CD14-positive monocyte (primary cell): ENCODE results near the gene PTGDR. TPM values are rescaled to one million over a fixed set of nuclear protein-coding genes. Genes with fewer than 3 reads are reported as not detected.
A peak's percentile ranks its signal among the peaks of the same experiment; 100 is the strongest.

ENCODE experiments used
- DNase-seq, 3 donors: peaks; one replicate each; pipeline ENCODE4 v3.0.0-alpha.2; 2011 to 2022
- H2AFZ ChIP-seq: 2 replicates; pipeline ENCODE4 v1.6.0; 2012; ENCODE audit warnings: mild to moderate bottlenecking, low read depth, low read length, inconsistent platforms; ENCODE audit not compliant: insufficient read depth, poor library complexity, severe bottlenecking
- H3K27ac ChIP-seq, 2 donors: 1 replicate in 1 of 2; 2 replicates in 1 of 2; pipeline ENCODE4 v1.5.1; 2012 to 2013; ENCODE audit warnings: low read length in 2 of 2, control low read depth in 1 of 2, inconsistent platforms in 1 of 2, low read depth in 1 of 2, mild to moderate bottlenecking in 1 of 2
- H3K27me3 ChIP-seq, 2 donors: one replicate each; pipeline versions ENCODE4 v1.6.0 to v1.6.1; 2011 to 2013; ENCODE audit warnings: low read length in 2 of 2; ENCODE audit not compliant: control insufficient read depth in 2 of 2, insufficient read depth in 2 of 2
- H3K36me3 ChIP-seq, 2 donors: replicated peaks in 1 of 2; 1 replicate in 1 of 2; 2 replicates in 1 of 2; pipeline versions ENCODE4 v1.5.1 to v1.6.1; 2012 to 2013; ENCODE audit warnings: low read length in 2 of 2, control low read depth in 1 of 2, inconsistent platforms in 1 of 2, mild to moderate bottlenecking in 1 of 2; ENCODE audit not compliant: insufficient read depth in 2 of 2, control insufficient read depth in 1 of 2
- H3K4me1 ChIP-seq, 2 donors: 1 replicate in 1 of 2; 2 replicates in 1 of 2; pipeline versions ENCODE4 v1.5.1 to v1.6.1; 2012 to 2013; ENCODE audit warnings: low read length in 2 of 2, control low read depth in 1 of 2, inconsistent platforms in 1 of 2, mild to moderate bottlenecking in 1 of 2, moderate library complexity in 1 of 2; ENCODE audit not compliant: insufficient read depth in 2 of 2, control insufficient read depth in 1 of 2
- H3K4me2 ChIP-seq: replicated peaks from 2 replicates; pipeline ENCODE3; 2012; ENCODE audit warnings: low read length, moderate library complexity, mild to moderate bottlenecking; ENCODE audit not compliant: poor library complexity, severe bottlenecking; ENCODE audit errors: extremely low read depth
- H3K4me3 ChIP-seq, 3 experiments: fragments of 200-600 bp in 1 of 3; sonication (generic) in 1 of 3; replicated peaks in 1 of 3; 1 replicate in 2 of 3; 2 replicates in 1 of 3; pipeline ENCODE4 v1.5.1; 2011 to 2013; ENCODE audit warnings: low read length in 3 of 3, mild to moderate bottlenecking in 3 of 3, control low read depth in 2 of 3, low read depth in 2 of 3, inconsistent platforms in 1 of 3, moderate library complexity in 1 of 3
- H3K79me2 ChIP-seq: 2 replicates; pipeline ENCODE4 v1.6.0; 2012; ENCODE audit warnings: mild to moderate bottlenecking, control low read depth, inconsistent platforms, low read length, moderate library complexity; ENCODE audit not compliant: insufficient read depth
- H3K9ac ChIP-seq: 2 replicates; pipeline ENCODE4 v1.6.0; 2017; ENCODE audit warnings: low read length, mild to moderate bottlenecking; ENCODE audit not compliant: insufficient read depth, poor library complexity, severe bottlenecking
- H3K9me3 ChIP-seq, 2 donors: replicated peaks in 1 of 2; 1 replicate in 1 of 2; 2 replicates in 1 of 2; pipeline versions ENCODE4 v1.5.1 to v1.6.1; 2012 to 2013; ENCODE audit warnings: low read length in 2 of 2, control low read depth in 1 of 2; ENCODE audit not compliant: control insufficient read depth in 1 of 2, insufficient read depth in 1 of 2
- H4K20me1 ChIP-seq: 2 replicates; pipeline ENCODE4 v1.6.0; 2012; ENCODE audit warnings: mild to moderate bottlenecking, low read length, control low read depth, moderate library complexity; ENCODE audit not compliant: insufficient read depth
- H3K27ac Mint-ChIP-seq, 7 donors: one replicate each; pipeline ENCODE4 v1.8.0; 2020; ENCODE audit warnings: mild to moderate bottlenecking in 7 of 7, mixed read lengths in 7 of 7, moderate library complexity in 6 of 7, inconsistent platforms in 2 of 7
- H3K27me3 Mint-ChIP-seq, 3 donors: one replicate each; pipeline ENCODE4 v1.8.0; 2021 to 2022; ENCODE audit warnings: low read depth in 3 of 3, mild to moderate bottlenecking in 3 of 3, mixed read lengths in 3 of 3, moderate library complexity in 3 of 3, inconsistent platforms in 1 of 3
- H3K36me3 Mint-ChIP-seq, 2 donors: one replicate each; pipeline ENCODE4 v1.8.0; 2020; ENCODE audit warnings: mixed read lengths in 2 of 2, inconsistent platforms in 1 of 2, mild to moderate bottlenecking in 1 of 2
- H3K4me1 Mint-ChIP-seq: one replicate; pipeline ENCODE4 v1.8.0; 2020; ENCODE audit warnings: mild to moderate bottlenecking, mixed read lengths
- H3K4me3 Mint-ChIP-seq, 2 donors: one replicate each; pipeline ENCODE4 v1.8.0; 2020; ENCODE audit warnings: mild to moderate bottlenecking in 2 of 2, mixed read lengths in 2 of 2, moderate library complexity in 1 of 2
- H3K9me3 Mint-ChIP-seq, 7 donors: one replicate each; pipeline ENCODE4 v1.8.0; 2020 to 2022; ENCODE audit warnings: mixed read lengths in 7 of 7, mild to moderate bottlenecking in 6 of 7, moderate library complexity in 6 of 7, inconsistent platforms in 2 of 7
- WGBS: methylation state at CpG from one replicate; pipeline ENCODE4 v1.1.5; 2013; ENCODE audit warnings: missing lambda C conversion rate; ENCODE audit not compliant: insufficient coverage; 5-methylcytosine and 5-hydroxymethylcytosine counted together
- intact Hi-C, 2 donors: fragments of 100-400 bp; cut with micrococcal nuclease; formaldehyde crosslinking; loops; one replicate each; pipeline versions ENCODE4 v1.15.0 to v1.15.1; 2023
- polyA minus RNA-seq: library from RNA; depleted of rRNA, polyadenylated mRNA; stranded (reverse); fragments of >200 nt; gene quantifications from 2 replicates; pipeline ENCODE4 v1.2.3, GENCODE V29; 2012
- polyA plus RNA-seq, 3 donors: library from polyadenylated mRNA; depleted of rRNA in 1 of 3; unstranded in 2 of 3; stranded (reverse) in 1 of 3; fragments of 300-500 nt in 2 of 3; fragments of >200 nt in 1 of 3; fragmentation: Illumina TruSeq in 2 of 3; gene quantifications; 1 replicate in 2 of 3; 2 replicates in 1 of 3; pipeline ENCODE4 v1.2.3, GENCODE V29; 2012 to 2021
- total RNA-seq, 12 experiments: library from RNA in 1 of 12; stranded (reverse) in 1 of 12; fragments of 120-200 nt in 1 of 12; gene quantifications; one replicate each; pipeline ENCODE4 v1.2.4 and lab custom pipeline; 2013 to 2026; ENCODE audit warnings: mixed read lengths in 6 of 12, inconsistent platforms in 1 of 12
- TF ChIP-seq, protein P1 (sequence below): fragments of 200-600 bp; IDR thresholded peaks from one replicate; pipeline ENCODE4 v1.8.0; 2022; ENCODE audit warnings: antibody characterized with exemption, mild to moderate bottlenecking

The PTGDR gene, protein sequence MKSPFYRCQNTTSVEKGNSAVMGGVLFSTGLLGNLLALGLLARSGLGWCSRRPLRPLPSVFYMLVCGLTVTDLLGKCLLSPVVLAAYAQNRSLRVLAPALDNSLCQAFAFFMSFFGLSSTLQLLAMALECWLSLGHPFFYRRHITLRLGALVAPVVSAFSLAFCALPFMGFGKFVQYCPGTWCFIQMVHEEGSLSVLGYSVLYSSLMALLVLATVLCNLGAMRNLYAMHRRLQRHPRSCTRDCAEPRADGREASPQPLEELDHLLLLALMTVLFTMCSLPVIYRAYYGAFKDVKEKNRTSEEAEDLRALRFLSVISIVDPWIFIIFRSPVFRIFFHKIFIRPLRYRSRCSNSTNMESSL
- 0.02 TPM for total RNA-seq (2013)
- not detected for polyA plus RNA-seq
- polyA minus RNA-seq, result 0.14 and 0.48 TPM in 2 replicates
- total RNA-seq (lab: John Stamatoyannopoulos, UW), result 0 to 0.81 (median 0) reads per million in 11 experiments

DNA sequence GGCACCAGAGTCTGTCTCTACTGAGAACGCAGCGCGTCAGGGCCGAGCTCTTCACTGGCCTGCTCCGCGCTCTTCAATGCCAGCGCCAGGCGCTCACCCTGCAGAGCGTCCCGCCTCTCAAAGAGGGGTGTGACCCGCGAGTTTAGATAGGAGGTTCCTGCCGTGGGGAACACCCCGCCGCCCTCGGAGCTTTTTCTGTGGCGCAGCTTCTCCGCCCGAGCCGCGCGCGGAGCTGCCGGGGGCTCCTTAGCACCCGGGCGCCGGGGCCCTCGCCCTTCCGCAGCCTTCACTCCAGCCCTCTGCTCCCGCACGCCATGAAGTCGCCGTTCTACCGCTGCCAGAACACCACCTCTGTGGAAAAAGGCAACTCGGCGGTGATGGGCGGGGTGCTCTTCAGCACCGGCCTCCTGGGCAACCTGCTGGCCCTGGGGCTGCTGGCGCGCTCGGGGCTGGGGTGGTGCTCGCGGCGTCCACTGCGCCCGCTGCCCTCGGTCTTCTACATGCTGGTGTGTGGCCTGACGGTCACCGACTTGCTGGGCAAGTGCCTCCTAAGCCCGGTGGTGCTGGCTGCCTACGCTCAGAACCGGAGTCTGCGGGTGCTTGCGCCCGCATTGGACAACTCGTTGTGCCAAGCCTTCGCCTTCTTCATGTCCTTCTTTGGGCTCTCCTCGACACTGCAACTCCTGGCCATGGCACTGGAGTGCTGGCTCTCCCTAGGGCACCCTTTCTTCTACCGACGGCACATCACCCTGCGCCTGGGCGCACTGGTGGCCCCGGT is at the start of gene PTGDR:
Gene PTGDR (plus strand): TSS at position 198 of the 778 bp plus-strand sequence. CDS start 117 bp downstream, at position 315.
- H3K4me1 Mint-ChIP-seq, result peaks cover 32% of the 10 kb centered on the region
- peak within 1 kb of the TSS in 1 of 7 donors; percentile 54 for H3K27ac Mint-ChIP-seq

More for the DNA sequence above, at the start of gene PTGDR:
- DNase-seq, result no peak
- Histone ChIP-seq H3K27ac (no peak within 1 kb of the TSS), H3K4me1 (peaks cover 25 to 26% of the 10 kb centered on the region in 2 donors), H3K9me3 (peaks cover 0 to 25% of the 10 kb centered on the region in 2 donors), H3K4me2 (peak within 1 kb of the TSS; percentile 20), H3K9ac (no peak within 1 kb of the TSS), H3K79me2 (no peaks in the 10 kb centered on the region), H3K27me3 (peaks cover 78 to 96% of the 10 kb centered on the region in 2 donors), H2AFZ (no peak within 1 kb of the TSS), H3K36me3 (no peaks in the 10 kb centered on the region), H4K20me1 (no peaks in the 10 kb centered on the region), H3K4me3 (no peak within 1 kb of the TSS)
- intact Hi-C loops, result no loop called here
- TF ChIP-seq, protein P1, sequence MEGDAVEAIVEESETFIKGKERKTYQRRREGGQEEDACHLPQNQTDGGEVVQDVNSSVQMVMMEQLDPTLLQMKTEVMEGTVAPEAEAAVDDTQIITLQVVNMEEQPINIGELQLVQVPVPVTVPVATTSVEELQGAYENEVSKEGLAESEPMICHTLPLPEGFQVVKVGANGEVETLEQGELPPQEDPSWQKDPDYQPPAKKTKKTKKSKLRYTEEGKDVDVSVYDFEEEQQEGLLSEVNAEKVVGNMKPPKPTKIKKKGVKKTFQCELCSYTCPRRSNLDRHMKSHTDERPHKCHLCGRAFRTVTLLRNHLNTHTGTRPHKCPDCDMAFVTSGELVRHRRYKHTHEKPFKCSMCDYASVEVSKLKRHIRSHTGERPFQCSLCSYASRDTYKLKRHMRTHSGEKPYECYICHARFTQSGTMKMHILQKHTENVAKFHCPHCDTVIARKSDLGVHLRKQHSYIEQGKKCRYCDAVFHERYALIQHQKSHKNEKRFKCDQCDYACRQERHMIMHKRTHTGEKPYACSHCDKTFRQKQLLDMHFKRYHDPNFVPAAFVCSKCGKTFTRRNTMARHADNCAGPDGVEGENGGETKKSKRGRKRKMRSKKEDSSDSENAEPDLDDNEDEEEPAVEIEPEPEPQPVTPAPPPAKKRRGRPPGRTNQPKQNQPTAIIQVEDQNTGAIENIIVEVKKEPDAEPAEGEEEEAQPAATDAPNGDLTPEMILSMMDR, result no peak
- Mint-ChIP-seq H3K9me3 (peaks cover 0 to 13% (median 5%) of the 10 kb centered on the region in 7 donors), H3K27me3 (peaks cover 82 to 94% (median 89%) of the 10 kb centered on the region in 3 donors), H3K36me3 (peaks cover 3 to 7% of the 10 kb centered on the region in 2 donors), H3K4me3 (peak within 1 kb of the TSS; percentile 52 to 90)
- whole genome bisulfite sequencing, result 2% methylated on average over 63 of the region's 63 CpGs
